ENCODE measurements around the gene MKI67.

MKI67 gene

DNA sequence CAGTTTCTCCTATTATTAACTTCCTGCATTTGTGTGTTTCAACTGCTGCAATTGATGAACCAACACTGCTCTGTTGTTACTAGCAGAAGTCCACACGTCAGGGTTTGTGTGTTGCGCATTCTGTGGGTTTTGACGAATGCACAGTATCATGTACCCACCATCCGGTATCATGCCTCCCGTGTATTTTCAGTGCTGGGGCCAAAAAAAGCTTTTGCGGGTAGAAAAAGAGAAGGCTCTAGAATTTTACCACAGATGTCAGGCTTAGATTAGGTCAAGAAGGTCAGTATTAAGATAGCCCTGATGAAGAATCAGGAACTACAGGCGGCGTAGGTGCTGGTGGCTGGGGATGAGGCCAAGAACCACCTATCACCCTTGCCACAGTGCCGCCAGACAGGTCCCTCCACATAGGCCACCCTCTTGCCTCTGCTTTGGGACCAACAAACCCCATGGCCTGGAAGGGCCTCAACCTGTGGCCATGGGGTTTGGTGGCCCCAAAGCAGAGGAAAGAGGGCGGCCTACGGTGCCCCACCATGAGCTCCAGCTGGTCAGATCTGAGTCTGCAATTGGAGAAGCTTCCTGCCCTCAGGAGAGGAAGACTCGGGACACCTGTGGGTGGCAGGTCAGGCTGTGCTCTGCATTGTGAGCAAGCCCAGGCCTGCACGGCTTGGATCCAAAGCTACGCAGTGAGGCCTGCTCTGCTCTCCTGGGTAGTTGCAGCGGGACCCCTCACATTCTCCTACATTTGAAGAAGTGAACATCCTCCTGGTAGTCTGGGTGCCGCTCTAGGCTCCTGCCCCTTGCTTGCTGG, 71.9 kb downstream of the MKI67 start:
- Histone ChIP-seq H3F3A (ENCODE audit: control insufficient read depth, insufficient read depth) (no peaks in the 10 kb centered on the region), H3K79me2 (ENCODE audit: control insufficient read depth, low read length) (peaks cover 8% of the 10 kb centered on the region), H3K4me3 (ENCODE audit: low read length) (no peak overlapping the region), H3K9me3 (ENCODE audit: control insufficient read depth, insufficient read depth, low read length) (no peaks in the 10 kb centered on the region), H3K9me2 (replicated peaks; ENCODE audit: control insufficient read depth, low read length) (no peaks in the 10 kb centered on the region), H3K27me3 (ENCODE audit: control insufficient read depth, low read length) (no peaks in the 10 kb centered on the region), H4K20me1 (ENCODE audit: control insufficient read depth, insufficient read depth, low read depth, low read length) (no peaks in the 10 kb centered on the region), H3K36me3 (ENCODE audit: control insufficient read depth, low read length) (peaks cover 30% of the 10 kb centered on the region), H3K4me2 (ENCODE audit: low read length) (no peak overlapping the region), H3K4me1 (ENCODE audit: control insufficient read depth, low read length) (peaks cover 48% of the 10 kb centered on the region), H3K27ac (ENCODE audit: low read depth, low read length) (no peak overlapping the region)
- TF ChIP-seq EZH2phosphoT487 (IDR thresholded peaks at IDR 0.05; ENCODE audit: borderline replicate concordance, low read length), result no peak
- TF ChIP-seq, protein P1, sequence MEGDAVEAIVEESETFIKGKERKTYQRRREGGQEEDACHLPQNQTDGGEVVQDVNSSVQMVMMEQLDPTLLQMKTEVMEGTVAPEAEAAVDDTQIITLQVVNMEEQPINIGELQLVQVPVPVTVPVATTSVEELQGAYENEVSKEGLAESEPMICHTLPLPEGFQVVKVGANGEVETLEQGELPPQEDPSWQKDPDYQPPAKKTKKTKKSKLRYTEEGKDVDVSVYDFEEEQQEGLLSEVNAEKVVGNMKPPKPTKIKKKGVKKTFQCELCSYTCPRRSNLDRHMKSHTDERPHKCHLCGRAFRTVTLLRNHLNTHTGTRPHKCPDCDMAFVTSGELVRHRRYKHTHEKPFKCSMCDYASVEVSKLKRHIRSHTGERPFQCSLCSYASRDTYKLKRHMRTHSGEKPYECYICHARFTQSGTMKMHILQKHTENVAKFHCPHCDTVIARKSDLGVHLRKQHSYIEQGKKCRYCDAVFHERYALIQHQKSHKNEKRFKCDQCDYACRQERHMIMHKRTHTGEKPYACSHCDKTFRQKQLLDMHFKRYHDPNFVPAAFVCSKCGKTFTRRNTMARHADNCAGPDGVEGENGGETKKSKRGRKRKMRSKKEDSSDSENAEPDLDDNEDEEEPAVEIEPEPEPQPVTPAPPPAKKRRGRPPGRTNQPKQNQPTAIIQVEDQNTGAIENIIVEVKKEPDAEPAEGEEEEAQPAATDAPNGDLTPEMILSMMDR (IDR thresholded peaks at IDR 0.05; ENCODE audit: low read depth, low read length, poor library complexity, severe bottlenecking), result no peak

DNA sequence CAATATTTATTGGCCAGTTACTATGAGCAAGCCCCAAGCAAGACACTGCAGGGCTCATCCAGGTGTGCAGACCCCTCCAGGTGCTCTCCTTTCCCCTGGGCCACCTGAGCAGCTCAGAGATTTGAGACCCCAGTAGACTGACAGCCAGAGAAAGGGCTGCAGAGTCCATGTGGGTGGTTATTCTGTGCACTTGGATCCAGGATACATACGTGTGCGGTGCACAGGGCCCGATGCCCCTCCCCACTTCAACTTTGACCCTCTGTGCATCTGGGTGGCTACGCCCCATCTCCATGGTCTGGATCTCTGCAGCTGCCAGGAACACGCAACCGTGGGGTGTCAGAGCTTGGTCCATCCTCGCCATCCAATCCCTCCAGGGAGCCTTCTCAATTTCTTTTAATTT, 72.9 kb downstream of the MKI67 start:
- Histone ChIP-seq H3K4me3 (ENCODE audit: low read length) (no peak overlapping the region), H4K20me1 (ENCODE audit: control insufficient read depth, insufficient read depth, low read depth, low read length) (no peaks in the 10 kb centered on the region), H3K79me2 (ENCODE audit: control insufficient read depth, low read length) (peaks cover 18% of the 10 kb centered on the region), H3K9me2 (replicated peaks; ENCODE audit: control insufficient read depth, low read length) (no peaks in the 10 kb centered on the region), H3K36me3 (ENCODE audit: control insufficient read depth, low read length) (peaks cover 33% of the 10 kb centered on the region), H3K27me3 (ENCODE audit: control insufficient read depth, low read length) (no peaks in the 10 kb centered on the region), H3K4me2 (ENCODE audit: low read length) (no peak overlapping the region), H3F3A (ENCODE audit: control insufficient read depth, insufficient read depth) (no peaks in the 10 kb centered on the region), H3K9me3 (ENCODE audit: control insufficient read depth, insufficient read depth, low read length) (no peaks in the 10 kb centered on the region), H3K27ac (ENCODE audit: low read depth, low read length) (no peak overlapping the region), H3K4me1 (ENCODE audit: control insufficient read depth, low read length) (peaks cover 48% of the 10 kb centered on the region)
- TF ChIP-seq EZH2phosphoT487 (IDR thresholded peaks at IDR 0.05; ENCODE audit: borderline replicate concordance, low read length), result no peak
- TF ChIP-seq, protein P1 (IDR thresholded peaks at IDR 0.05; ENCODE audit: low read depth, low read length, poor library complexity, severe bottlenecking), result no peak

DNA sequence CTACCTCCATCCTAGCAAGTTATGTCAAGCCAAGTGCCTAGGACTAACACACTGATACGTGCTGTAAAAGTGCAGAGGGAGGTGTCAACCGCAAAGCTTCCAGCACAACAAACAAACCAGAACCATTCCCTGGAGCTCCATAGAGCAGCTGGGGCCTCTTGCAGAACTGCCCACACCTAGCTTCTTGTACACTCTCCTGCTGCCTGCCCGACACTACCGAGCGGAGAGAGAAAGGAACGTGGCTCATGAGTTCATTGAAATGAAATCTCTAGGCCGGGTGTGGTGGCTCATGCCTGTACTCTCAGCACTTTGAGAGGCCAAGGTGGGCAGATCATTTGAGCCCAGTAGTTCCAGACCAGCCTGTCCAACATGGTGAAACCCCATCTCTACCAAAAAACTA, 73.5 kb downstream of the MKI67 start:
- Histone ChIP-seq H3K27me3 (ENCODE audit: control insufficient read depth, low read length) (no peaks in the 10 kb centered on the region), H3K27ac (ENCODE audit: low read depth, low read length) (no peak overlapping the region), H3K36me3 (ENCODE audit: control insufficient read depth, low read length) (peaks cover 27% of the 10 kb centered on the region), H3F3A (ENCODE audit: control insufficient read depth, insufficient read depth) (peaks cover 5% of the 10 kb centered on the region), H3K79me2 (ENCODE audit: control insufficient read depth, low read length) (peaks cover 25% of the 10 kb centered on the region), H3K4me1 (ENCODE audit: control insufficient read depth, low read length) (peaks cover 49% of the 10 kb centered on the region), H3K9me3 (ENCODE audit: control insufficient read depth, insufficient read depth, low read length) (no peaks in the 10 kb centered on the region), H3K4me2 (ENCODE audit: low read length) (no peak overlapping the region), H3K4me3 (ENCODE audit: low read length) (no peak overlapping the region), H4K20me1 (ENCODE audit: control insufficient read depth, insufficient read depth, low read depth, low read length) (no peaks in the 10 kb centered on the region), H3K9me2 (replicated peaks; ENCODE audit: control insufficient read depth, low read length) (no peaks in the 10 kb centered on the region)
- TF ChIP-seq, protein P1 (IDR thresholded peaks at IDR 0.05; ENCODE audit: low read depth, low read length, poor library complexity, severe bottlenecking), result no peak
- TF ChIP-seq EZH2phosphoT487 (IDR thresholded peaks at IDR 0.05; ENCODE audit: borderline replicate concordance, low read length), result no peak

Measured in DOHH2 (cell line).